ENCODE data around the gene LRRC4C. TPM values are rescaled to one million over a fixed set of nuclear protein-coding genes. Genes with fewer than 3 reads are reported as not detected.

The LRRC4C gene
- total RNA-seq, 1 donor from 2014 or later, result 1.3 TPM

GRCh38 chr11:40432358-40432757, 1027.1 kb downstream of the LRRC4C start:
- Mint-ChIP-seq H3K27ac (no peak overlapping the region), H3K4me1 (ENCODE audit: low read depth) (peaks cover 4% of the 10 kb centered on the region), H3K36me3 (ENCODE audit: insufficient read depth) (no peaks in the 10 kb centered on the region), H3K4me3 (ENCODE audit: low read depth) (no peak overlapping the region), H3K27me3 (no peaks in the 10 kb centered on the region), H3K9me3 (ENCODE audit: low read depth) (no peaks in the 10 kb centered on the region)
- TF ChIP-seq CTCF (IDR thresholded peaks at IDR 0.05; ENCODE audit: unreplicated experiment), result no peak
- DNase-seq (ENCODE audit: low spot score, unreplicated experiment), result no peak

GRCh38 chr11:40425168-40425567, 1034.3 kb downstream of the LRRC4C start:
- peak; percentile 11 for TF ChIP-seq CTCF (IDR thresholded peaks at IDR 0.05; ENCODE audit: unreplicated experiment)
- H3K27me3 Mint-ChIP-seq, result no peaks in the 10 kb centered on the region
- H3K36me3 Mint-ChIP-seq (ENCODE audit: insufficient read depth), result no peaks in the 10 kb centered on the region
- H3K9me3 Mint-ChIP-seq (ENCODE audit: low read depth), result no peaks in the 10 kb centered on the region
- no peak overlapping the region for H3K4me3 Mint-ChIP-seq (ENCODE audit: low read depth)
- DNase-seq (ENCODE audit: low spot score, unreplicated experiment), result no peak
- H3K27ac Mint-ChIP-seq, result no peak overlapping the region
- H3K4me1 Mint-ChIP-seq (ENCODE audit: low read depth), result peaks cover 4% of the 10 kb centered on the region

GRCh38 chr11:40421208-40421981, 1038.1 kb downstream of the LRRC4C start:
- H3K4me3 Mint-ChIP-seq (ENCODE audit: low read depth), result no peak overlapping the region
- no peaks in the 10 kb centered on the region for H3K4me1 Mint-ChIP-seq (ENCODE audit: low read depth)
- no peak for TF ChIP-seq CTCF (IDR thresholded peaks at IDR 0.05; ENCODE audit: unreplicated experiment)
- H3K27ac Mint-ChIP-seq, result no peak overlapping the region
- DNase-seq (ENCODE audit: low spot score, unreplicated experiment), result no peak
- H3K36me3 Mint-ChIP-seq (ENCODE audit: insufficient read depth), result no peaks in the 10 kb centered on the region
- H3K9me3 Mint-ChIP-seq (ENCODE audit: low read depth), result no peaks in the 10 kb centered on the region
- H3K27me3 Mint-ChIP-seq, result no peaks in the 10 kb centered on the region

- no peak for TF ChIP-seq CTCF (IDR thresholded peaks at IDR 0.05; ENCODE audit: unreplicated experiment)
- Mint-ChIP-seq H3K4me1 (ENCODE audit: low read depth) (no peaks in the 10 kb centered on the region), H3K9me3 (ENCODE audit: low read depth) (no peaks in the 10 kb centered on the region), H3K36me3 (ENCODE audit: insufficient read depth) (no peaks in the 10 kb centered on the region), H3K4me3 (ENCODE audit: low read depth) (no peak overlapping the region), H3K27ac (no peak overlapping the region), H3K27me3 (no peaks in the 10 kb centered on the region)
- no peak for DNase-seq (ENCODE audit: low spot score, unreplicated experiment)
Observed at GRCh38 chr11:40417627-40418026, 1041.8 kb downstream of the LRRC4C start.

- H3K27ac Mint-ChIP-seq, result no peak overlapping the region
- H3K36me3 Mint-ChIP-seq (ENCODE audit: insufficient read depth), result no peaks in the 10 kb centered on the region
- no peak for TF ChIP-seq CTCF (IDR thresholded peaks at IDR 0.05; ENCODE audit: unreplicated experiment)
- H3K4me3 Mint-ChIP-seq (ENCODE audit: low read depth), result no peak overlapping the region
- no peak for DNase-seq (ENCODE audit: low spot score, unreplicated experiment)
- no peaks in the 10 kb centered on the region for H3K9me3 Mint-ChIP-seq (ENCODE audit: low read depth)
- H3K27me3 Mint-ChIP-seq, result no peaks in the 10 kb centered on the region
- H3K4me1 Mint-ChIP-seq (ENCODE audit: low read depth), result no peaks in the 10 kb centered on the region
Observed at GRCh38 chr11:40407355-40407754, 1052.1 kb downstream of the LRRC4C start.

Measured in progenitor cell of endocrine pancreas (in vitro differentiated cells).